Karpas-422 (cell line): ENCODE results near the gene ZMIZ1. TPM values are rescaled to one million over a fixed set of nuclear protein-coding genes. Genes with fewer than 3 reads are reported as not detected.

ENCODE experiments used
- DNase-seq: peaks from one replicate; pipeline ENCODE4 v3.0.0-alpha.2; 2015
- H2AFZ ChIP-seq: fragments of 200-600 bp; sonication (generic); 2 replicates; pipeline ENCODE4 v1.6.1; 2014; ENCODE audit warnings: antibody characterized with exemption, low read length, mixed read lengths
- H3K27ac ChIP-seq: fragments of 200-600 bp; sonication (generic); 2 replicates; pipeline ENCODE4 v1.5.1; 2014; ENCODE audit warnings: mild to moderate bottlenecking, low read length, moderate library complexity
- H3K27me3 ChIP-seq: fragments of 200-600 bp; sonication (generic); 2 replicates; pipeline ENCODE4 v1.6.1; 2014; ENCODE audit warnings: low read length, mixed read lengths
- H3K36me3 ChIP-seq: fragments of 200-600 bp; sonication (generic); 2 replicates; pipeline ENCODE4 v1.6.1; 2014; ENCODE audit warnings: low read length, mixed read lengths; ENCODE audit not compliant: insufficient read depth
- H3K4me1 ChIP-seq: fragments of 200-600 bp; sonication (generic); 2 replicates; pipeline ENCODE4 v1.6.1; 2014; ENCODE audit warnings: mild to moderate bottlenecking, low read length, mixed read lengths
- H3K4me2 ChIP-seq: fragments of 200-600 bp; sonication (generic); 2 replicates; pipeline ENCODE4 v1.6.1; 2014; ENCODE audit warnings: low read length, low read depth, mild to moderate bottlenecking; ENCODE audit not compliant: poor library complexity, severe bottlenecking
- H3K4me3 ChIP-seq: fragments of 200-600 bp; sonication (generic); 2 replicates; pipeline ENCODE4 v1.5.1; 2014; ENCODE audit warnings: mild to moderate bottlenecking, antibody characterized with exemption, low read length, mixed read lengths
- H3K79me2 ChIP-seq: fragments of 200-600 bp; sonication (generic); 2 replicates; pipeline ENCODE4 v1.6.1; 2014; ENCODE audit warnings: mild to moderate bottlenecking, low read length, mixed read lengths
- H3K9ac ChIP-seq: fragments of 200-600 bp; sonication (generic); 2 replicates; pipeline ENCODE4 v1.6.0; 2014; ENCODE audit warnings: low read length
- H3K9me2 ChIP-seq: fragments of 200-600 bp; sonication (generic), shearing (Covaris generic); replicated peaks from 2 replicates; pipeline ENCODE4 v1.6.0; 2014; ENCODE audit warnings: mild to moderate bottlenecking, low read length, moderate library complexity; ENCODE audit not compliant: insufficient read depth
- H3K9me3 ChIP-seq: fragments of 300-700, 200-600 bp; sonication (generic); 2 replicates; pipeline ENCODE4 v1.6.1; 2014; ENCODE audit warnings: low read length, mixed read lengths
- H4K20me1 ChIP-seq: fragments of 200-600 bp; sonication (generic); 2 replicates; pipeline ENCODE4 v1.6.1; 2014; ENCODE audit warnings: mild to moderate bottlenecking, antibody characterized with exemption, low read length, low read depth; ENCODE audit not compliant: insufficient read depth
- total RNA-seq: library from RNA; depleted of rRNA; stranded (reverse); fragments of >200 nt; shearing (Covaris generic); gene quantifications from 2 replicates; pipeline ENCODE4 v1.2.3, GENCODE V29; 2014; ENCODE audit warnings: low replicate concordance

The ZMIZ1 gene
- total RNA-seq, 1 experiment from 2014 or later, result 73.1 TPM

DNA sequence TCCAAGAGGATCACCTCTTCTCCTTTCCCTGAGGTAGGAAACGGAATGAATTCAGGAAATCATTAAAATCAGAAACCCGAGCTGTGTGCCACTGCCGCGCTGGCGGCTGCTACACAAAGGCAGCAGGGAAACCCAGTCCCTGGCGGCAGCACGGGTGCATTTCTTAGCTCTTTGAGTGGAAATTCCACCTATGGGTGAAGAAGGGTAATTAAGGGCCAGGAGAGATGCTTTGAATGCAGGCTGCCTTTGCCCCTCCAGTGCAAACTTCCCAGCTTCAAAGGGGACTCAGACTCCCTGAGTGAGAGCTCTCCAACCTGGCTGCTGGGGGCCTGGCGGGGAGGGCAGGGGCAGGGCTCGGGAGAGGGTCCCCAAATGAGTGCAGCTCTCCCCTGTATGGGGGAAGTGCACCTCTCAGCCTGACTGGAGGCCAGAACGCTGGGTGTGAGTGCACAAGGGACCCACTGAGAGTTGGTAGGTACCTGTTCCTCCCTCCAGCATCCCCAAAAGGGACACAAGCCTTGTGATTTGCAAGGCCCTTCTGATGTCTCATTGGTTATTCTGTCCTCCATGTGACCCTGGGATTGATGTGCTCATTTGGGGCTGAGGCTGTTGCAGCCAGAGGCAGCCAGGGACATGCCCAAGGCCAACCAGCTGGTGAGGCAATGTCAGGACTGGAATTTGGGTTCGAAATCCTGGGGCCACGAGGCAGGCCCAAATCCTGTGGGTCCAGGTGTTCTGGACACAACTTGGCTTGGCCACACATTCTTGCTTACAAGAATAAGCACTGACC, 16.3 kb upstream of the ZMIZ1 start:
- no peaks in the 10 kb centered on the region for H3K9me3 ChIP-seq
- H3K27ac ChIP-seq, result no peak overlapping the region
- peaks cover 7% of the 10 kb centered on the region for H3K4me1 ChIP-seq
- H3K9ac ChIP-seq, result no peak overlapping the region
- DNase-seq, result peak; percentile 83
- H3K4me3 ChIP-seq, result no peak overlapping the region
- H4K20me1 ChIP-seq, result no peaks in the 10 kb centered on the region
- H3K4me2 ChIP-seq, result no peak overlapping the region
- H3K36me3 ChIP-seq, result no peaks in the 10 kb centered on the region
- H3K9me2 ChIP-seq, result no peaks in the 10 kb centered on the region
- no peak overlapping the region for H2AFZ ChIP-seq
- H3K27me3 ChIP-seq, result no peaks in the 10 kb centered on the region
- no peaks in the 10 kb centered on the region for H3K79me2 ChIP-seq

DNA sequence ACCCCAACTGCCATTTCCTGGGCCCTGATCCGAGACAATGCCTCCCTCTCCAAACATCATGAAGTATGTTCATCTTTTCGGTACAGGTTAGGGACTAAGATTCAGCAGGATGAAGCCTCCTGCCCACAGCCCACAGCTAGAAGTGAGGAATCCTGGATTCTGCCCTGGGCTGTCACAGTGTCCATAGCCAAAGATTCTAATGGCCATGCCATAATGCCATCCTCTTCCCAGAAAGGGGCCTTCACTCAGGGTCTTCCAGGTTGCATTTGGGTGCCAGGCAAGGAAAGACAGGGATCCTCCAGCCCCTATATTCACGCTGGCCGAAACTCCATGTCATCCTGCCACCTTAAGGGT, 15.7 kb upstream of the ZMIZ1 start:
- no peak overlapping the region for H2AFZ ChIP-seq
- no peak for DNase-seq
- no peak overlapping the region for H3K4me2 ChIP-seq
- no peaks in the 10 kb centered on the region for H3K79me2 ChIP-seq
- peaks cover 7% of the 10 kb centered on the region for H3K4me1 ChIP-seq
- no peaks in the 10 kb centered on the region for H3K9me2 ChIP-seq
- no peak overlapping the region for H3K4me3 ChIP-seq
- H3K9ac ChIP-seq, result no peak overlapping the region
- H3K36me3 ChIP-seq, result no peaks in the 10 kb centered on the region
- H4K20me1 ChIP-seq, result no peaks in the 10 kb centered on the region
- H3K27me3 ChIP-seq, result no peaks in the 10 kb centered on the region
- H3K9me3 ChIP-seq, result no peaks in the 10 kb centered on the region
- no peak overlapping the region for H3K27ac ChIP-seq

DNA sequence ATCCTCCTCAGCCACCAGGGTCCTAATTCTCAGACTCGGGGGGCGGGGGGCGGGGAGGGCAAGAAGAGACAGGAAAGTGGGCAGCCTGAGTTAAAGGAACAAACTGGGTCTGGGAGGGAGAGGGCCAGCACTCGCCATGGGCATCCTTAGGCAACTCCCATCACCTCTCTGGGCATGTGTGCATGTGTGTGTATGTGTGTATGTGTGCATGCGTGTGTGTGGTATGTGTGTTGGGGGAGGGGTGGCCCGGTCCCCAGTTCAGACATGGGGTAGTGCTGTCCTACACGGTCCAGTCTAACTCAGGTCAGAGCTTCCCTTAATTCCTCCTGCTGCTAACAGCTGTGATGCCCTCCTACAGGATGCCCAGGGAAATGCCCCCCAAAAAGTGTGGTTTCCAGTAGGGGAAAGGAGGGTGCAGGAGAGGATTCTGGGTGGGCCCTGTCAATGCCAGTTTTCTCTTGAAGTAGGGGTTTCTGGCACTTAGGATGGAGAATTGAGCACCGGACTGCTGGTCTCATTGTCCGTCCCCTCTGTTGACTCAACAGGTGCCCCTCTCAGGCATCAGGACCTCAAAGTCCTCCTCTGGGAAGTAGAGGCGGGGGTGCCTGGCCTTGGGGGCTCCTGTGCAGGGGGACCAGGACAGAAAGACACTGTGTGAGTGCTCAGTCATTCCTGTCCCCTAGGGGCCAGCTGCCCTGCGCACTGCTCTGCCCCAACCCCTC, 15.1 kb upstream of the ZMIZ1 start:
- Histone ChIP-seq H2AFZ (no peak overlapping the region), H3K27me3 (no peaks in the 10 kb centered on the region), H3K9me2 (no peaks in the 10 kb centered on the region), H3K4me1 (peaks cover 7% of the 10 kb centered on the region), H3K4me3 (no peak overlapping the region), H3K9ac (no peak overlapping the region), H3K79me2 (no peaks in the 10 kb centered on the region), H3K36me3 (no peaks in the 10 kb centered on the region), H4K20me1 (no peaks in the 10 kb centered on the region), H3K27ac (no peak overlapping the region), H3K9me3 (no peaks in the 10 kb centered on the region), H3K4me2 (no peak overlapping the region)
- DNase-seq, result no peak

DNA sequence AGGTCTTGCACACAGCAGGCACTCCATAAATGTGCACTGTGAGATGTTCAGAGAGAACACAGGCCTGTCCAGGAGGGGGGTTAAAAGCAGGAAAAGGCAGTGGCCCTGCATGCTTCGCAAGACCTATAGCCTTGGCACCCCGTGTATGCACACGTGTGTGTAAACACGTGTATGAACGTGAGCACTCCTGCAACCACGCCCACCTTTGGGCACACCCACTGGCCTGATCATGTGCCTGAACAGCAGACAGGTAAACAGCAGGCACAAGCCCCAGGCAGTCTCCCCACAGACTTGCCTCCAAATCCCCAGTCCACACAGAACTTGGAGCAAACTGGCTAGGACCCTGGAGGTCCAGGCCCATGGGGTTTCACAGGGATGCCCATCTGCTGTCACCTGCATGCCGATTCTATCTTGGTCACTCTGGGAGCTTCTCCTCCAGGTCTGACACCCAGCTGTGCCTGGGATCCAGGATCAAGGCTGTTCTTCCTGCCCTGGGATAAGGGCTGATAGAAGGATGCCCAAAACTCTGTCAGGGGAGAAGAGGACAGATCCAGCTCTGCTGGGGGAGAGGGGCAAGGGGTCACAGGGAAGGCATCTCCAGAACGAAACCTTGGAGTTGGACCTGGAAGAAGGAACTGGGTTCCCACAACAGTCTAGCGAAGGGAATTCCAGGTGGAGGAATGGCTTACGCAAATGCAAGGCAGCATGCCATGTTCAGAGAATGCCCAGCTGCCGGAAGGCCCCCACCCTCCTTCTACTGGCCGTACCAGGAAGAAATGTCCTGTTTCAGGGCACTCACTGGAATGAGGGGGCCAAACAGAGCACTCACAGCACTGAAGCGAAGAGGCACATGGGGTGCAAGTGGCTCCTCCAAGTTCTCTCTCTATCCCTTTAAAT, 14.3 kb upstream of the ZMIZ1 start:
- H3K27ac ChIP-seq, result no peak overlapping the region
- H3K27me3 ChIP-seq, result no peaks in the 10 kb centered on the region
- H3K4me3 ChIP-seq, result no peak overlapping the region
- H4K20me1 ChIP-seq, result no peaks in the 10 kb centered on the region
- H3K4me1 ChIP-seq, result peaks cover 7% of the 10 kb centered on the region
- H3K36me3 ChIP-seq, result no peaks in the 10 kb centered on the region
- no peaks in the 10 kb centered on the region for H3K79me2 ChIP-seq
- no peaks in the 10 kb centered on the region for H3K9me2 ChIP-seq
- H3K9ac ChIP-seq, result no peak overlapping the region
- H3K9me3 ChIP-seq, result no peaks in the 10 kb centered on the region
- DNase-seq, result no peak
- H3K4me2 ChIP-seq, result no peak overlapping the region
- H2AFZ ChIP-seq, result no peak overlapping the region

DNA sequence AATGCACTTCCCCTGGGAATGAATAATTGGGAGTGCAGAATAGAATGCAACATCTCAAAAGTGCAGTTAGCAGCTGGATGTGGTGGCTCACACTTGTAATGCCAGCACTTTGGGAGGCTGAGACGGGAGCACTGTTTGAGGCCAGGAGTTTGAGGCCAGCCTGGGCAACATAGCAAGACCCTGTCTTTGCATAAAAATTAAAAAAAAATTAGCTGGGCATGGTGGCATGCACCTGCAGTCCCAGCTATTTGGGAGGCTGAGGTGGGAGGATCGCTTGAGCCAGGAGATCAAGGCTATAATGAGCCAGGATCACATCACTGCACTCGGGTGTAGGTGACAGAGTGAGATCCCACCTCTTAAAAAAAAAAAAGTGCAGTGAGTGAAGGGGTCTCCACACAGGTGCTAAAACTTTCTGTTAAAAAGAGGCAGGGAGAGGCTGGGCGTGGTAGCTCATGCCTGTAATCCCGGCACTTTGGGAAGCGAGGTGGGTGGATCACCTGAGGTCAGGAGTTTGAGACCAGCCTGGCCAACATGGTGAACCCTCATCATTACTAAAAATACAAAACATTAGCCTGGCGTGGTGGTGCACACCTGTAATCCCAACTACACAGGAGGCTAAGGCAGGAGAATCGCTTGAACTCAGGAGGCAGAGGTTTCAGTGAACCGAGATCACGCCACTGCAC, 13.5 kb upstream of the ZMIZ1 start:
- no peaks in the 10 kb centered on the region for H3K36me3 ChIP-seq
- H3K4me3 ChIP-seq, result no peak overlapping the region
- H3K9ac ChIP-seq, result no peak overlapping the region
- no peaks in the 10 kb centered on the region for H4K20me1 ChIP-seq
- no peak overlapping the region for H2AFZ ChIP-seq
- no peak overlapping the region for H3K27ac ChIP-seq
- H3K79me2 ChIP-seq, result no peaks in the 10 kb centered on the region
- H3K4me2 ChIP-seq, result no peak overlapping the region
- peaks cover 7% of the 10 kb centered on the region for H3K4me1 ChIP-seq
- no peaks in the 10 kb centered on the region for H3K9me2 ChIP-seq
- H3K27me3 ChIP-seq, result no peaks in the 10 kb centered on the region
- H3K9me3 ChIP-seq, result no peaks in the 10 kb centered on the region
- no peak for DNase-seq

DNA sequence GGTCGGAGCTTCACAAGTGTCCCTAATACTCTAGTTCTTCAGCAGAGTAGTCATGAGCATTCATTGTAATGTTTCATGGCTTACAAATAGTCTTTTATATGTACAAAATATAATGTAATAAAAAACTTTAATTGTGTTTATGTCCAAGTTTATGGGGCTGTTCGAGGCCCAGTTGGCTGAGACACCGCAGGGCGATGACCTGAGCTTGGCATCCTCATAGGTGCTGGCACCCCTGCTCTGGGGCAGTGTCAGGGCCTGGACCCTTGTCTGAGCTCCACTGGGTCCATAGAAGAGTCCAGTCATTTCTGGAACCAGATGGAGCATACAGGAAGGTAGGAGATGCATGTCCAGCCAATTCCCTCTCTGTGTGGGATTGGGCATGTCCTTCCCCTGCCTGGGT, 12.9 kb upstream of the ZMIZ1 start:
- H3K79me2 ChIP-seq, result no peaks in the 10 kb centered on the region
- no peak overlapping the region for H3K27ac ChIP-seq
- no peaks in the 10 kb centered on the region for H4K20me1 ChIP-seq
- H3K9ac ChIP-seq, result no peak overlapping the region
- peaks cover 7% of the 10 kb centered on the region for H3K4me1 ChIP-seq
- H3K9me2 ChIP-seq, result no peaks in the 10 kb centered on the region
- H3K9me3 ChIP-seq, result no peaks in the 10 kb centered on the region
- H3K4me2 ChIP-seq, result no peak overlapping the region
- no peaks in the 10 kb centered on the region for H3K27me3 ChIP-seq
- no peak overlapping the region for H2AFZ ChIP-seq
- H3K36me3 ChIP-seq, result no peaks in the 10 kb centered on the region
- H3K4me3 ChIP-seq, result no peak overlapping the region
- DNase-seq, result no peak

DNA sequence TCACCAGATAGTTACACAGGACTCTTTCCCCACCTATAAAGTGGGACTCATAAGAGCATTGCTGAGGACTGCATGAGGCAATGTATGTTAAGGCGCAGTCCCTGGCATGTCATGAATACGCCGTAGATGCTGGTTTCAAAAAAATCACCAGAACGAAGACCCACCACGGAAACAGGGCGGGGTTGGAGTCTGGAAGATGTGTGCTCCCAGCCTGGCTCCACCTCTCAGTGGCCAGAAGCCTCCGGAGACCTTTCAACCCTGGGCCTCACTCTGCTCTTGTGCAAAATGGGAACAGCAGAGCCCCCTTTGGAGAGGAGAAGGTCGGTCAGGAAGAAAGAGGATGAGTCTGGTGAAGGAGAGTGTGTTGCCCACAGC, 12.4 kb upstream of the ZMIZ1 start:
- DNase-seq, result no peak
- H3K27ac ChIP-seq, result no peak overlapping the region
- no peak overlapping the region for H3K9ac ChIP-seq
- H3K9me2 ChIP-seq, result no peaks in the 10 kb centered on the region
- no peak overlapping the region for H2AFZ ChIP-seq
- H3K9me3 ChIP-seq, result no peaks in the 10 kb centered on the region
- no peaks in the 10 kb centered on the region for H3K36me3 ChIP-seq
- H3K27me3 ChIP-seq, result no peaks in the 10 kb centered on the region
- no peak overlapping the region for H3K4me2 ChIP-seq
- peaks cover 7% of the 10 kb centered on the region for H3K4me1 ChIP-seq
- H4K20me1 ChIP-seq, result no peaks in the 10 kb centered on the region
- no peak overlapping the region for H3K4me3 ChIP-seq
- no peaks in the 10 kb centered on the region for H3K79me2 ChIP-seq
